ENCODE measurements around the gene SHISA2.

GRCh38 chr13:26011208-26011573 lies 40.6 kb downstream of the SHISA2 start:
- TF ChIP-seq POLR2A (IDR thresholded peaks at IDR 0.05; ENCODE audit: low read depth, low read length) (no peak), TAF1 (IDR thresholded peaks at IDR 0.05; ENCODE audit: borderline replicate concordance, low read depth, low read length) (no peak)

All from GM12892 (cell line).